ENCODE data around the gene FREM1.

FREM1 gene

GRCh38 chr9:14868772-14869583 lies 41.2 kb downstream of the FREM1 start:
- DNase-seq (ENCODE audit: low spot score) = no peak

GRCh38 chr9:14868418-14868771 lies 41.8 kb downstream of the FREM1 start:
- no peak for DNase-seq (ENCODE audit: low spot score)

GRCh38 chr9:14866200-14866749 lies 44.0 kb downstream of the FREM1 start:
- DNase-seq (ENCODE audit: low spot score) = no peak

GRCh38 chr9:14864309-14864708 lies 45.9 kb downstream of the FREM1 start:
- no peak for DNase-seq (ENCODE audit: low spot score)

- DNase-seq (ENCODE audit: low spot score) = no peak
Measured at GRCh38 chr9:14863402-14863801, 46.8 kb downstream of the FREM1 start.

- DNase-seq (ENCODE audit: low spot score) = no peak
Measured at GRCh38 chr9:14857449-14858305, 52.6 kb downstream of the FREM1 start.

- DNase-seq (ENCODE audit: low spot score) = no peak
Measured at GRCh38 chr9:14849851-14850250, 60.4 kb downstream of the FREM1 start.

- no peak for DNase-seq (ENCODE audit: low spot score)
Measured at GRCh38 chr9:14849296-14849695, 60.9 kb downstream of the FREM1 start.

- DNase-seq (ENCODE audit: low spot score) = peak; percentile 31
Measured at GRCh38 chr9:14846871-14847311, 63.3 kb downstream of the FREM1 start.

- no peak for DNase-seq (ENCODE audit: low spot score)
Measured at GRCh38 chr9:14843163-14843562, 67.1 kb downstream of the FREM1 start.

GRCh38 chr9:14842269-14842668 lies 68.0 kb downstream of the FREM1 start:
- no peak for DNase-seq (ENCODE audit: low spot score)

- no peak for DNase-seq (ENCODE audit: low spot score)
Measured at GRCh38 chr9:14838701-14839100, 71.5 kb downstream of the FREM1 start.

- DNase-seq (ENCODE audit: low spot score) = no peak
Measured at GRCh38 chr9:14836885-14837284, 73.3 kb downstream of the FREM1 start.

- no peak for DNase-seq (ENCODE audit: low spot score)
Measured at GRCh38 chr9:14831661-14832060, 78.6 kb downstream of the FREM1 start.

- no peak for DNase-seq (ENCODE audit: low spot score)
Measured at GRCh38 chr9:14831074-14831473, 79.2 kb downstream of the FREM1 start.

- DNase-seq (ENCODE audit: low spot score) = no peak
Measured at GRCh38 chr9:14830057-14830456, 80.2 kb downstream of the FREM1 start.

- no peak for DNase-seq (ENCODE audit: low spot score)
Measured at GRCh38 chr9:14829204-14829603, 81.0 kb downstream of the FREM1 start.

- DNase-seq (ENCODE audit: low spot score) = no peak
Measured at GRCh38 chr9:14827805-14828204, 82.4 kb downstream of the FREM1 start.

- DNase-seq (ENCODE audit: low spot score) = no peak
Measured at GRCh38 chr9:14824481-14824880, 85.7 kb downstream of the FREM1 start.

GRCh38 chr9:14823800-14824199 lies 86.4 kb downstream of the FREM1 start:
- no peak for DNase-seq (ENCODE audit: low spot score)

GRCh38 chr9:14822666-14823065 lies 87.6 kb downstream of the FREM1 start:
- DNase-seq (ENCODE audit: low spot score) = no peak

- no peak for DNase-seq (ENCODE audit: low spot score)
Measured at GRCh38 chr9:14819183-14819582, 91.0 kb downstream of the FREM1 start.

- DNase-seq (ENCODE audit: low spot score) = no peak
Measured at GRCh38 chr9:14814249-14814628, 96.0 kb downstream of the FREM1 start.
